Measurements from ENCODE around the gene KIAA0513. TPM values are rescaled to one million over a fixed set of nuclear protein-coding genes. Genes with fewer than 3 reads are reported as not detected.

Gene KIAA0513
- total and polyA plus RNA-seq, 2 of the 13 experiments (the other 11 are each of a cell fraction or from before 2014, with no cell fraction given) = 1.8 TPM

DNA sequence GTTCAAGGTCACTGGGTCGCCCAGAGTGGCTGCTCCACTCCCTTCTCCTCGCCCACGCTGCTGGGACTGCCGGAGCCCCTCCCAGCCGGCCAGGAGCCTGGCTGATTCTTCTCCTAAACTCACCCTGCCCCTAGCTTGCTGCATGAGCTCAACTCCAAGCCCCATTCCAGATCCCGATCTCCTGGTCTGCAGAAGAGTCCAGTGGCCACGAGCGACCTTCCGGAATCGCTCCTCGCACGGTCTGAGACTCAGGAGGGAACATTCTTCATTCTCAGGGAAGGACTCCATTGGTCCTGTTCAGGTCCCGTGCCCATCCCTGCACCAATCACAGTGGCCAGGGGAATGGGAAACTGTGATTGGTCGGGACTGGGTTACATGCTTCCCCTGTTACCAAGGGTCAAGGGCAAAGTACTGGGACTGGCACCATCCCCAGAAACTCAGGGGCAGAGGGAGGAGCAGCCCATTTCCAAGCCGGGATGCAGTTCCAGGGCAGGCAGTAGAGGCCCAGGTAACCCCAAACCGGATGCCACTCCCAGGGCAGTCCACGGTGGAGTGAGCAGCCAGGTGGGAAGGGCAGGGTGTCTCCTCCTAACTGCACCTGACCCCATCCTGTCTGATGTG lies 109.2 kb downstream of the KIAA0513 start (continued):
- TF ChIP-seq, protein P1, sequence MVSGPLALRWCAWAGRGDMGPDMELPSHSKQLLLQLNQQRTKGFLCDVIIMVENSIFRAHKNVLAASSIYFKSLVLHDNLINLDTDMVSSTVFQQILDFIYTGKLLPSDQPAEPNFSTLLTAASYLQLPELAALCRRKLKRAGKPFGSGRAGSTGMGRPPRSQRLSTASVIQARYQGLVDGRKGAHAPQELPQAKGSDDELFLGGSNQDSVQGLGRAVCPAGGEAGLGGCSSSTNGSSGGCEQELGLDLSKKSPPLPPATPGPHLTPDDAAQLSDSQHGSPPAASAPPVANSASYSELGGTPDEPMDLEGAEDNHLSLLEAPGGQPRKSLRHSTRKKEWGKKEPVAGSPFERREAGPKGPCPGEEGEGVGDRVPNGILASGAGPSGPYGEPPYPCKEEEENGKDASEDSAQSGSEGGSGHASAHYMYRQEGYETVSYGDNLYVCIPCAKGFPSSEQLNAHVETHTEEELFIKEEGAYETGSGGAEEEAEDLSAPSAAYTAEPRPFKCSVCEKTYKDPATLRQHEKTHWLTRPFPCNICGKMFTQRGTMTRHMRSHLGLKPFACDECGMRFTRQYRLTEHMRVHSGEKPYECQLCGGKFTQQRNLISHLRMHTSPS (CRISPR knock-in tag; IDR thresholded peaks at IDR 0.05; ENCODE audit: low read depth) = peak; percentile 92
- TF ChIP-seq TBP (CRISPR knock-in tag; IDR thresholded peaks at IDR 0.05) (no peak), KAT7 (CRISPR knock-in tag; IDR thresholded peaks at IDR 0.05; ENCODE audit: borderline replicate concordance) (peak; percentile 0; the same call in 1 of the 2 replicates), MEIS1 (CRISPR knock-in tag; IDR thresholded peaks at IDR 0.05; ENCODE audit: borderline replicate concordance) (peak; percentile 58; the same call in 1 of the 2 replicates), PHF8 (CRISPR knock-in tag; IDR thresholded peaks at IDR 0.05) (no peak; the same call in 1 of the 2 replicates), ZNF142 (CRISPR knock-in tag; IDR thresholded peaks at IDR 0.05) (peak; percentile 92; the same call in 1 of the 2 replicates), ATAD3A (CRISPR knock-in tag; IDR thresholded peaks at IDR 0.05) (no peak), TRIM24 (CRISPR knock-in tag; IDR thresholded peaks at IDR 0.05) (no peak)
- TF ChIP-seq, protein P2, sequence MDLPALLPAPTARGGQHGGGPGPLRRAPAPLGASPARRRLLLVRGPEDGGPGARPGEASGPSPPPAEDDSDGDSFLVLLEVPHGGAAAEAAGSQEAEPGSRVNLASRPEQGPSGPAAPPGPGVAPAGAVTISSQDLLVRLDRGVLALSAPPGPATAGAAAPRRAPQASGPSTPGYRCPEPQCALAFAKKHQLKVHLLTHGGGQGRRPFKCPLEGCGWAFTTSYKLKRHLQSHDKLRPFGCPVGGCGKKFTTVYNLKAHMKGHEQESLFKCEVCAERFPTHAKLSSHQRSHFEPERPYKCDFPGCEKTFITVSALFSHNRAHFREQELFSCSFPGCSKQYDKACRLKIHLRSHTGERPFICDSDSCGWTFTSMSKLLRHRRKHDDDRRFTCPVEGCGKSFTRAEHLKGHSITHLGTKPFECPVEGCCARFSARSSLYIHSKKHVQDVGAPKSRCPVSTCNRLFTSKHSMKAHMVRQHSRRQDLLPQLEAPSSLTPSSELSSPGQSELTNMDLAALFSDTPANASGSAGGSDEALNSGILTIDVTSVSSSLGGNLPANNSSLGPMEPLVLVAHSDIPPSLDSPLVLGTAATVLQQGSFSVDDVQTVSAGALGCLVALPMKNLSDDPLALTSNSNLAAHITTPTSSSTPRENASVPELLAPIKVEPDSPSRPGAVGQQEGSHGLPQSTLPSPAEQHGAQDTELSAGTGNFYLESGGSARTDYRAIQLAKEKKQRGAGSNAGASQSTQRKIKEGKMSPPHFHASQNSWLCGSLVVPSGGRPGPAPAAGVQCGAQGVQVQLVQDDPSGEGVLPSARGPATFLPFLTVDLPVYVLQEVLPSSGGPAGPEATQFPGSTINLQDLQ (CRISPR knock-in tag; IDR thresholded peaks at IDR 0.05) = peak; percentile 93
- TF ChIP-seq, protein P3, sequence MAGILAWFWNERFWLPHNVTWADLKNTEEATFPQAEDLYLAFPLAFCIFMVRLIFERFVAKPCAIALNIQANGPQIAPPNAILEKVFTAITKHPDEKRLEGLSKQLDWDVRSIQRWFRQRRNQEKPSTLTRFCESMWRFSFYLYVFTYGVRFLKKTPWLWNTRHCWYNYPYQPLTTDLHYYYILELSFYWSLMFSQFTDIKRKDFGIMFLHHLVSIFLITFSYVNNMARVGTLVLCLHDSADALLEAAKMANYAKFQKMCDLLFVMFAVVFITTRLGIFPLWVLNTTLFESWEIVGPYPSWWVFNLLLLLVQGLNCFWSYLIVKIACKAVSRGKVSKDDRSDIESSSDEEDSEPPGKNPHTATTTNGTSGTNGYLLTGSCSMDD (CRISPR knock-in tag; IDR thresholded peaks at IDR 0.05) = no peak
- TF ChIP-seq, protein P4, sequence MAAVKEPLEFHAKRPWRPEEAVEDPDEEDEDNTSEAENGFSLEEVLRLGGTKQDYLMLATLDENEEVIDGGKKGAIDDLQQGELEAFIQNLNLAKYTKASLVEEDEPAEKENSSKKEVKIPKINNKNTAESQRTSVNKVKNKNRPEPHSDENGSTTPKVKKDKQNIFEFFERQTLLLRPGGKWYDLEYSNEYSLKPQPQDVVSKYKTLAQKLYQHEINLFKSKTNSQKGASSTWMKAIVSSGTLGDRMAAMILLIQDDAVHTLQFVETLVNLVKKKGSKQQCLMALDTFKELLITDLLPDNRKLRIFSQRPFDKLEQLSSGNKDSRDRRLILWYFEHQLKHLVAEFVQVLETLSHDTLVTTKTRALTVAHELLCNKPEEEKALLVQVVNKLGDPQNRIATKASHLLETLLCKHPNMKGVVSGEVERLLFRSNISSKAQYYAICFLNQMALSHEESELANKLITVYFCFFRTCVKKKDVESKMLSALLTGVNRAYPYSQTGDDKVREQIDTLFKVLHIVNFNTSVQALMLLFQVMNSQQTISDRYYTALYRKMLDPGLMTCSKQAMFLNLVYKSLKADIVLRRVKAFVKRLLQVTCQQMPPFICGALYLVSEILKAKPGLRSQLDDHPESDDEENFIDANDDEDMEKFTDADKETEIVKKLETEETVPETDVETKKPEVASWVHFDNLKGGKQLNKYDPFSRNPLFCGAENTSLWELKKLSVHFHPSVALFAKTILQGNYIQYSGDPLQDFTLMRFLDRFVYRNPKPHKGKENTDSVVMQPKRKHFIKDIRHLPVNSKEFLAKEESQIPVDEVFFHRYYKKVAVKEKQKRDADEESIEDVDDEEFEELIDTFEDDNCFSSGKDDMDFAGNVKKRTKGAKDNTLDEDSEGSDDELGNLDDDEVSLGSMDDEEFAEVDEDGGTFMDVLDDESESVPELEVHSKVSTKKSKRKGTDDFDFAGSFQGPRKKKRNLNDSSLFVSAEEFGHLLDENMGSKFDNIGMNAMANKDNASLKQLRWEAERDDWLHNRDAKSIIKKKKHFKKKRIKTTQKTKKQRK (IDR thresholded peaks at IDR 0.05; ENCODE audit: low read length) = no peak

Data from HepG2 (cell line).